LHCN-M2 (cell line): ENCODE measurements around the gene ZNF808. TPM values are rescaled to one million over a fixed set of nuclear protein-coding genes. Genes with fewer than 3 reads are reported as not detected.
"Not testable (repeated sequence)": the region's sequence is repeated elsewhere in the genome, so short reads cannot be mapped to it uniquely, and the experiment has no call there.

Experiments
- DNase-seq: peaks from one replicate; pipeline ENCODE4 v3.0.0-alpha.2; 2012; ENCODE audit warnings: low read depth
- total RNA-seq: library from RNA; depleted of rRNA; stranded (reverse); fragments of >200 nt; gene quantifications from 2 replicates; pipeline ENCODE4 v1.2.3, GENCODE V29; 2014

The ZNF808 gene
- total RNA-seq, 1 experiment from 2014 or later = 16.1 TPM

DNA sequence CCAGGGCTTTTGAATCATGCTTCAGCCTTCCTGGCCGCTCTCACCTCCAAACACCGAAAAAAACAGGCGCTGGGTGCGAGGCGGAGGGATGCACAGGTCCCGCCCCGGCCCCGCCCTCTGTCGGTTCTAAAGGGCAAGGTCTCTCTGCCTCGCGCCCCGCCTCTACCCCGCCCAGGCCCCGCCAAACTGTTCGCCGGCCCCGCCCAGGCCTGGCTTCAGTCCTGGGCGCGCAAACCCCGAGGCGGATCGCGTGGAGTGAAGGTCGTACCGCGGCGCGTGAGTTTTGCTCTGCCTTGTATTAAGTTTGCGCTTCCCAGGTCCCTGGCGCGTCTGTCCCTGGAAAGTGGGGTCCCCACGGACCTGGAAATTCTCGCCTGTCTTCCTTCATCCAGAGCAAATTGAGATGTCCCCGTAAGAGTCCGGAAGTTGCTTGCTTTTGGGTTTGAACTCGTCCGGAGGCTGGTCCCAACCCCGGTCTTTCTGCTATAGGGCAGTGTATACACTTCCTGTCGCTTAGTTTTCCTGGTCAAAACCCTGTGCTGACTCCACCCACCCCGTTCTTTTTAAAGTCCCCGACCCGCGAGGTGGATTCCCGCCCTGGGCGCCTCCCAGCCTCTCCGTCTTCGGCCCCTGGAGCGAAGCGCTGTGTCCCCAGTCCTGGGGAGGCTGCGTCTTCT, 8.4 kb downstream of the ZNF808 start:
- peak; percentile 68 for DNase-seq

DNA sequence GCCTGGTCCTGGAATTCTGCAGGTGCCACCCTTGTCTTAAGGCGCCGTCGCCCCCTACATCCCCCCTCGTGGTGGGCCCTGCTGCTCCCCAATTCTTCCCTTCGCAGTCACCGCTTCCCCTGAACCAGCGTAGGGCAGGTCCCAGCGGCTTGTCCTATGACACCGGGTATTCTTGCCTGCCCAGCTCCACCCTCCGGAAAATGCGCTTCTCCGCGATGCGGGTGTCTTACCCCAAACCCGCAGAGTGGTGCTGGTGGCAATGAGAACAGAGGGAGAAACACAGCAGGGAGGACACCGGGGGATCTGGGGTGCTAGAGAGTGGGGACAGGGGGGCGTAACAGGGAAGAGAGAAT, 9.0 kb downstream of the ZNF808 start:
- peak; percentile 12 for DNase-seq

DNA sequence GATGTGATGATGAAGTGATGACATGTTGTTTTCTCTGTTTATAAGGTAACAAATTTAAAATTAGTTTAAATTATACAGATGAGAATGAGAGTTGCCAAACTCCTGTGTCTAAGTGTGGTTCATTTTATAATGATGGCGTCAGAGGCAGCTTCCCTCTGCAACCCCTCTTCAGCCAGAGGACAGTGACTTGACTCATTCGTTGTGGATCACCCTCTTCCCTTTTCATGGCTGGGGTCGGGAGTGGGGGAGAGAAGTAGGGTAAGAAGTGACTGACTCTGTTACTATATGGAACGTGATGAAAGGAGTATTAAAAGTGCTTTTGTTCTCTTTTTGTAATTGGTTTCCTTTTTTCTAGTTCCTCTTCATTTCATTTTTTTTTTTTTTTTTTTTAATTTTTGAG, 11.3 kb downstream of the ZNF808 start:
- not testable (repeated sequence) for DNase-seq

DNA sequence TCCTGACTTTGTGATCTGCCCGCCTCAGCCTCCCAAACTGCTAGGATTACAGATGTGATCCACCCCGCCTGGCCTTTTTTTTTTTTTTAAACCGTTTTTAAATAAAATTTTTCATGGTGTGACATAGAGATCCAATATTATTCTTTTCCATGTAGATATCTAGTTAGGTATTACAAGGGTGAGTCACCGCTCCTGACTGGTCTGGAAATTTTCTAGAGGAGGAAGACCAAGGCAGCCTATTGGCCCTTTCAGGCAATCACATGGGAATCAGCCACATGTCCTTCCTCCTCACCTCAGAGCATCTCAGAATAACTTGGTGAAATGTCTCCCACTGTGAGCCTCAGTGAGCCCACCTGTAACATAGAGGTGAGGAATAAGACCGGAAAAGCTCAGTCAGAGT, 13.7 kb downstream of the ZNF808 start:
- not testable (repeated sequence) for DNase-seq

DNA sequence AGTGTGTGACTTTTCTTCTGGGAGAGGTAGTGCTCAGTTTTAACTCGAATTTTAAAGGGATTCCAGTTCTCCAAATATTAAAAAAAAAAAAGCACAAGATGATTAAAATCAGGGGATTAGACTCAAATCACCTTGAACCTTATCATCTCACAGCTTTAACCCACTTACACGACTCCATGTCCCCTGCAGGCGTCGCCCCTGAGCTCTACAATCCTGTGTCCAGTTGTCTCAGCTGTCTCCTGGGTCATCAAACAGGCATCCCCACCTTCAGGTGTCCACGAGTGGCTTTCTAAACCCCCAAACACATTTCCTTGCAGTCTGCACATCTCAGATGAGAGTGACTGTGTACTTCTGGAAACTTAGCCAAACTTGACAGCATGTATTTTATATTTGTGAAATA, 14.1 kb downstream of the ZNF808 start:
- no peak for DNase-seq

DNA sequence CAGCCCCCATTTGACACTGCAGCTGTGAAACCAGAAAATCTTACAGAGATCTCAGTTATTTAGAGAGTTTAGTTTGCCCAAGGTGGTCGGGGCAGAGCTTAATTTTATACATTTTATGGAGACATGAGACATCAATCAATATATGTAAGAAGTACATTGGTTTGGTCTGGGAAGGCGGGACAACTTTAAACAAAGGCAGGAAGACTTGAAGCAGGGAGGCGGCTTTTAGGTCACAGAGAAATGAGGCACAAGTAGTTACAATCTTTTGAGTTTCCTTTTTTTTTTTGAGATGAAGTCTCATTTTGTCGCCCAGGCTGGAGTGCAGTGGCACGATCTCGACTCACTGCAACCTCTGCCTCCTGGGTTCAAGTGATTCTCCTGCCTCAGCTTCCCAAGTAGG, 15.1 kb downstream of the ZNF808 start:
- DNase-seq = not testable (repeated sequence)

DNA sequence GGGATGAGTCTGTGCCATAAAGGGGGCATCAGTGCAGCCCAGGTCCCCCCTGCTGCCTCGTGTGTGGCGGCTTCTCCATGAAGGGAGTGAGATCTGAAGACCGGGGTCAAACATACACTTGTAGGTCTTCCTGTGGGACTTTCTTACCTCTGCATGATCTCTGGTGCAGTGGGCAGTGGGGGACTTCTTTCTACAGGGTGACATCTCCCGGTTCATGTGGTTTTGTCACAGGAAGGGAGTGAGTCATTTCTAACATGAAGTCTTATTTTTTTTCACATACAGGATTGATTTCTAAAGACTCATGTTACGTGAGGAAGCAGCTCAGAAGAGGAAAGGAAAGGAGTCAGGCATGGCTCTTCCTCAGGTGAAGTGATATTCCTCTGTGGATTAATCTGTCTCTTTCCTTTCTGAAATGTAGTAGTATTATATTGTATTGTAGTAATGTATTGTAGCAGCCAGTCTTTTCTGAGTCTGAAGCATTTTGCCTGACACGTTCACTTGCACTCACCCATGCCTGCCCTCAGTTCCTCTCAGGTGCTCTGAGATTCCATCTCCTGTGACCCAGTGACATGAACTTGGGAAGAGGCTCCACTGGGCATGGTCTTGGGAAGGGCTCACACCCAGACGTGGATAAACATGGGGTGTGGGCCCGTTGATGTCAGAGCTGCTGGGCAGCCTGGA, 15.7 kb downstream of the ZNF808 start:
- DNase-seq = peak; percentile 22

DNA sequence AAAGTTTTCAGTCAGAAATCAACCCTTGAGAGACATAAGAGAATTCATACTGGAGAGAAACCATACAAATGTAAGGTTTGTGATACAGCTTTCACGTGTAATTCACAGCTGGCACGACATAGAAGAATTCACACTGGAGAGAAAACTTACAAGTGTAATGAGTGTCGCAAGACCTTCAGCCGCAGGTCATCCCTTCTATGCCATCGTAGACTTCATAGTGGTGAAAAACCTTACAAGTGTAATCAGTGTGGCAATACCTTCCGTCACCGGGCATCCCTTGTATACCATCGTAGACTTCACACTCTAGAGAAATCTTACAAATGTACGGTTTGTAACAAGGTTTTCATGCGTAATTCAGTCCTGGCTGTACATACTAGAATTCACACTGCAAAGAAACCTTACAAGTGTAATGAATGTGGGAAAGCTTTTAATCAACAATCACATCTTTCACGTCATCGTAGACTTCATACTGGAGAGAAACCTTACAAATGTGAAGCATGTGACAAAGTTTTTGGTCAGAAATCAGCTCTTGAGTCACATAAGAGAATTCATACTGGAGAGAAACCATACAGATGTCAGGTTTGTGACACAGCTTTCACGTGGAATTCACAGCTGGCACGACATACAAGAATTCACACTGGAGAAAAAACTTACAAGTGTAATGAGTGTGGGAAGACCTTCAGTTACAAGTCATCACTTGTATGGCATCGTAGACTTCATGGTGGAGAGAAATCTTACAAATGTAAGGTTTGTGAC, 26.9 kb downstream of the ZNF808 start:
- no peak for DNase-seq

DNA sequence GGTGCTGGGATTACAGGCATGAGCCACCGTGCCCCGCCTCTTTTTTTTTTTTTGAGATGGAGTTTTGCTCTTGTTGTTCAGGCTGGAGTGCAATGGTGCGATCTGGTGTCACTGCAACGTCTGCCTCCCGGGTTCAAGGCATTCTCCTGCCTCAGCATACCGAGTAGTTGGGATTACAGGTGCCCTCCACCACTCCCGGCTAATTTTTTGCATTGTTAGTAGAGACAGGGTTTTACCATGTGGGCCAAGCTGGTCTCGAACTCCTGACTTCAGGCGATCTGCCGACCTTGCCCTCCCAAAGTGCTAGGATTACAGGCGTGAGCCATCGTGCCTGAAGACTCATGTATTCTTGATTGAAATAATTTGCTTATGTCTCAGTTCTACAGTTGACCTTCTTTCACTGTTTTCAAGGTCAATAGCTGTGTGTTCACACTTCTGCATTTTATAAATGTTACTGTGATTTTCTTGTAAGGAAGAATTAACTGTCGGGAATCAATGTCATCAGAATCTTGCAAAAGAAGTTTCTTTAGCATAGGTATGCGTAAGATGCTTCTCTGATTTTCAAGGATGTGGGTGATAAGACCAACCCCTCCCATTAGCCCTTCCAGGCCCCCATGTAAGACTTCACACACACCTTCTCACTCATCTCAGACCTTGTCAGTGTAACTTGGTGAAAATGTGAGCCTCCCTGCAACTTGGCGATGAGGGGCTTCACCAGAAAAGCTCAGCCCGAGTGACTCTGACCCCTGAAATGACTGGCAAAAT, 29.9 kb downstream of the ZNF808 start:
- no peak for DNase-seq

DNA sequence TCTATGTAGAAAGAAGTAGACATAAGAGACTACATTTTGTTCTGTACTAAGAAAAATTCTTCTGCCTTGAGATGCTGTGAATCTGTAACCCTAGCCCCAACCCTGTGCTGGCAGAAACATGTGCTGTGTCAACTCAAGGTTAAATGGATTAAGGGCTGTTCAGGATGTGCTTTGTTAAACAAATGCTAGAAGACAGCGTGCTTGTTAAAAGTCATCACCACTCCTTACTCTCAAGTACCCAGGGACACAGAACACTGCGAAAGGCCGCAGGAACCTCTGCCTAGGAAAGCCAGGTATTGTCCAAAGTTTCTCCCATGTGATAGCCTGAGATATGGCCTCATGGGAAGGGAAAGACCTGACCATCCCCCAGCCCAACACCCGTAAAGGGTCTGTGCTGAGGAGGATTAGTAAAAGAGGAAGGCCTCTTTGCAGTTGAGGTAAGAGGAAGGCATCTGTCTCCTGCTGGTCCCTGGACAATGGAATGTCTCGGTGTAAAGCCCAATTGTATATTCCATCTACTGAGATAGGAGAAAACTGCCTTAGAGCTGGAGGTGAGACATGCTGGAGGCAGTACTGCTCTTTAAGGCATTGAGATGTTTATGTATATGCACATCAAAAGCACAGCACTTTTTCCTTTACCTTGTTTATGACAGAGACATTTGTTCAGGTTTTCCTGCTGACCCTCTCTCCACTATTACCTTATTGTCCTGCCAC, 31.4 kb downstream of the ZNF808 start:
- DNase-seq = not testable (repeated sequence)

DNA sequence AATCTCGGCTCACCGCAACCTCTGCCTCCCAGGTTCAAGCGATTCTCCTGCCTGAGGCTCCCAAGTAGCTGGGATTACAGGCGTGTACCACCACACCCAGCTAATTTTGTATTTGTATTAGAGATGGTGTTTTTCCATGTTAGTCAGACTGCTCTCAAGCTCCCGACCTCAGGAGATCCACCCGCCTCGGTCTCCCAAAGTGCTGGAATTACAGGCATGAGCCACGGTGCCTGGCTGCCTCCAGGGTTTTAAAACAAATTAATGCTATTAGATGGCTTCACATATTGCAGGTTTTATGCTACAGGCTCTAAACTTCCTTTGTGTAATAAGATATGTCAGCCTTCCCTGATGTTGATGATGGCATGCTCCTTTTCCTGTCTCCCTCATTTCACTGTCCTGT, 34.1 kb downstream of the ZNF808 start:
- DNase-seq = not testable (repeated sequence)

DNA sequence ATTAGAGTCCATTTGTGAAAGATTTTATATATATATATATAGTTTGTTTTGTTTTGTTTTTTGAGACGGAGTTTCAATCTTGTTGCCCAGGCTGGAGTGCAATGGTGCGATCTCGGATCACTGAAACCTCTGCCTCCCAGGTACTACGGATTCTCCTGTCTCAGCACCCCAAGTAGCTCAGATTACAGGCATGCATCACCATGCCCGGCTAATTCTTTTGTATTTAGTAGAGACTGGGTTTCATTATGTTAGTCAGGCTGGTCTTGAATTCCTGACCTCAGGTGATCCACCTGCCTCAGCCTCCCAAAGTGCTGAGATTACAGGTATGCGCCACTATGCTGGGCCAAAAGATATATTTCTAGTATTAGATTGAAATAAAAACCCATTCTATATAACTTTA, 38.7 kb downstream of the ZNF808 start:
- DNase-seq = no peak

DNA sequence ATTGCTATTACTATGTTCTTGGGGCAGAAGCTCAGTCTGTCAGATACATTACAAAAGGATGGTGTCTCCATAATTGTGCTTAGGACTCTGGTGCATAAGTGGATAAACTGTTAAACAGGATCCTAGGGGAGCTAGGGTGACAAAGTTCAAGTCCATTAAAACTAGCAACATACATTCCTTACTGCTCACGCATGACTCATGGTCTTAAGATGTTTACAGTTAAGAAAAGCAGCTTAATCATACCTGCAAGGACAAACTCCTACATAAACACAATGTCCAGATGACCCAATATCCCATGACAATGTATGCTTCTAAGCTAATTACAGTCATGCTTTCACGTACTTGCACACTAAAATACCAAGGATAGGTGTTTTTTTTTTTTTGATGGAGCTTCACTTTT, 39.1 kb downstream of the ZNF808 start:
- DNase-seq = peak; percentile 67

DNA sequence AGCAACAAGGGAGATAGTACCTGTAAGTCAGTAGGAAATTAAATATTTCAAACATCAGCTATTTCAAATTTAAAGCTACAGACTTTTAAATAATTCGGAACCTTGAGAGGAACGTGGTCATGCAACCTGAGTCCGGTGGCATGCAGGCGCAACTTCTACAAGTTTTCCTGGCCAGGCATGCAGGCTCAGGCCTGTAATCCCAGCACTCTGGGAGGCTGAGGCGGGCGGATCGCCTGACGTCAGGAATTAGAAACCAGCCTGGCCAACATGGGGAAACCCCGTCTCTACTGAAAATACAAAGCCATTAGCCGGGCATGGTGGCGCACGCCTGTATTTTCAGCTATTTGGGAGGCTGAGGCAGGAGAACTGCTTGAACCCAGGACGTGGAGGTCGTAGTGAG, 40.5 kb downstream of the ZNF808 start:
- DNase-seq = no peak

DNA sequence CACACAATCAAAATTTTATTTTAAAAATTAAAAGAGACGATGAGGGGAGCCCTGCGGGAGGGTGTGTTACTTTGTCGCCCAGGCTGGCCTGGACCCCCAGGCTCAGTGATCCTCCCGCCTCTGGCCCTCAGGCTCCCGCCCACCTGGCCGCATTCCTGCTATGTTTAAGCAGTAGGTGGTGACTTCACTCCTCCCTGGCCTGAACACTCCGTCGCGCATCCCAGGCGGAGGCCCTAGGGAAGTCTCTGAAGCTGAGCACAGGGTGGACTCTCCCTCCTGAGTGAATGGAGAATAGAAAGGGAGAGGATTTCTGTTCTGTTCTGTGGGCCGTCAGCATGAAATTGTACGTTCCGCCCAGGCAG, 42.2 kb downstream of the ZNF808 start:
- not testable (repeated sequence) for DNase-seq

DNA sequence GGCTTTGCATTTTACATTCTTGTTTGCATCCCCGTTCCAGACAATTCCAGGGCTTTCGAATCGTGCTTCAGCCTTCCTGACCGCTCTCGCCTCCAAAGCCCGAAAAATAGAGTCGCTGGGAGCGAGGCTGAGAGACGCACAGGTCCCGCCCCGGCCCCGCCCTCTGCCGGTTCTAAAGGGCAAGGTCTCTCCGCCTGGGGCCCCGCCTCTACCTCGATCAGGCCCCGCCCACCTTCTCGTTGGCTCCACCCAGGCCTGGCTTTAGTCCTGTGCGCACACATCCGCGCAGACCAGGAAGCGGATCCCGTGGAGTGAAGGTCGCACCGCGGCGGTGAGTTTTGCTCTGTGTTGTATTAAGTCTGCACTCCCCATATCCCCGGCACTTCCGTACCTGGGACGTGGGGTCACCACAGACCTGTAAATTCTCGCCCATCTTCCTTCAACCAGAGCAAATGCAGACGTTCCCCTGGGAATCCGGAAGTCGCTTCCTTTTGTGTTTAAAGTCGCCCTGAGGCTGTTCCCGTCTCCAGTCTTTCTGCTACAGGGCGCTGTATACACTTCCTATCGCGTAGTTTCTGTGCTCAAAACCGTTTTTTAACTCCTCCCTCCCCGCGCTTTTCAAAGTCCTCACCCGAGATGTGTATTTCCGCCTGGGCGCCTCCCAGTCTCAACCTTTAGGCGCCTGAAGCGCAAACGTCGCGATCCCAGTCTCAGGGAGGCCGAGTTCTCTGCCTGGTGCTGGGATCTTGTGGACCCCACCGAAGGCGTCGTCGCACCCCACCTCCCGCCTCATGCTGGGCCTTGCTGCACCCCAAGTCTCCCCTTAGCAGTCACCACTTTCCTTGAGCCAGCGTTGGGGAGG, 42.8 kb downstream of the ZNF808 start, which contains the start of gene ZNF701:
Gene ZNF701 (plus strand): TSS at position 288 of the 862 bp plus-strand sequence. CDS start 3,861 bp downstream, outside the sequence.
- peak; percentile 76 for DNase-seq

DNA sequence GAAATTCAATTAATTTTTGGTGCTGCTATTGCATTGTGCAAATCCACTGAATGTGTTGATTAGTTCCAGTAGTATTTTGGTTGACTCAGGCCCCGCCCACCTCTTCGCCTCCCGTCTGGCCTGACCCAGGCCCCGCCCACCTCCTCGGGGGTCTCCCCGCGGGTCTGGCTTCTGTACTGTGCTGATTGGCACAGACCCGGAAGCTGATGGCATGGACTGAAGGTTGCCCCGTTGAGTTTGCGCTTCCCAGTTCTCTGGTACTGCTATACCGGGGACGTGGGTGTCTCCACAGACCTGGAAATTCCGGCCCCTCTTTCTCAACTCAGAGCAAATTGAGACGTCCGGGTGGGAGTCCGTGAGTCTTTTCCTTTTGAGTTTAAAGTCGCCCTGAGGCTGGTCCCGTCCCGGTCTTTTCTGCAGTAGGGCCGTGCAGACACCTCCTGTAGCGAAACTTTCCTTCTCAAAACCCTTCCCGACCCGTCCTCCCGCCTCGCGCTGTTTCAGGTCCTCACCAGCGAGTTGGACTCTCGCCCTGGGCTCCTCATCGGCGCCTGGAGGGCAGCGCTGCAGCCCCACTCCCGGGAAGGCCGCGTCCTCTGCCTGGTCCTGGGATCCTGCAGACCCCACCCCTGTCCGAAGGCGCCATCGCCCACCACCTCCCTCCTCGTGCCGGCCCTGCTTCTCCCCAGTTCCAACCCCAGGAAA, 57.4 kb downstream of the ZNF808 start:
- no peak for DNase-seq

DNA sequence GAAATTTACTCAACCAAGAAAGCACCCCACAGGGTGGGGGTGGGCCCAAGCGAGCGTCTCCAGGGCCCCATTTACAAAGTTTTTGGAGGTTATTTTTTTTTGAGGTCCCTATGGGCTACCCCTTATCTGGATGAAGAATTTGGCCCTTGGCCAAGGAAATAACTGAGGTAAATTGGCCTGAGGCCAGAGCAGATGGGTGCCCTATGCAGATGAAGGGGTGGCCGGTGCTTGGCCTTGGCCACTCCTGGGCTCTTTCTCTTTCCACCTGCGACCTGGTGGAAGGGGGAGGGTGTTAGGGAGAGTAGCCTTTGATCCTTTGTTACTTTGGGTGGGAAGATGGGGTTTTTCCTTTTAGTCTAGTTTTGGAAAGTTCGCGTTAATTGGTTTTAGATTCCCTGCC, 58.1 kb downstream of the ZNF808 start:
- no peak for DNase-seq

DNA sequence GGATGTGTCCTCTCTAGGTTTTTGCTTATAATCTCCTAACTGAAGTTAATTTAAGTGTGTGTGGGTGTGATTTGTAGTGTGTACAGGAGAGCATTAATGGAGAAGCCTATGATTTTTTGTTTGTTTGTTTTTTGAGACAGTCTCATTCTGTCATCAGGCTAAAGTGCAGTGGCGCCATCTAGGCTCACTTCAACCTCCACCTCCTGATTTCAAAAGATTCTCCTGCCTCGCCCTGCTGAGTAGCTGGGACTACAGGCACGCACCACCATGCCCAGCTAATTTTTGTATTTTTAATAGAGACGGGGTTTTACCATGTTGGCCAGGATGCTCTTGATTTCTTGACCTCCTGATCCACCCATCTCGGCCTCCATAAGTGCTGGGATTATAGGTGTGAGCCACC, 63.3 kb downstream of the ZNF808 start:
- DNase-seq = no peak

DNA sequence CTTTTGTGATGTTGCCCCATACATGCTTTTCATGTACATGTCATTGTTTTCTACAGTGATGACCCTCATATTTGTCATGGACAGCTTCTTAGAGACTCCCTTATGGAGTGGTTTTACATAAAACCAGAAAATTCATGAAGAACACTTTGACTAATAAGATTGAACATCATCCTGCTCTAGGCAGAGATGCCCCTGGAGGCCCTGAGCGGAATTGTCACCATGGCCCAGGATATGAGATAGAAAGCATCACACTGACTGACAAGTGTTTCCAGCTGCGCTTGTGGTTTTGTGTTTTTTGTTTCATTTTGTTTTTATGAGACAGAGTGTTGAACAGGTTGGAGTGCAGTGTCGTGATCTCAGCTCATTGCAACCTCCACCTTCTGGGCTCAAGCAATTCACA, 64.8 kb downstream of the ZNF808 start:
- DNase-seq = no peak
